GM12872 (cell line): Measurements from ENCODE around the gene SLC33A1.

Experiments used
- TF ChIP-seq, protein P1 (sequence below): IDR thresholded peaks from 3 replicates; pipeline ENCODE4 v1.5.1; 2011; ENCODE audit warnings: low read depth, mild to moderate bottlenecking, low read length, moderate library complexity; ENCODE audit not compliant: insufficient read depth

Gene SLC33A1

GRCh38 chr3:155854141-155854940, at the start of gene SLC33A1:
SLC33A1 (minus strand) TSS chr3:155854427; CDS start chr3:155853997, 430 bp downstream.
- TF ChIP-seq, protein P1, sequence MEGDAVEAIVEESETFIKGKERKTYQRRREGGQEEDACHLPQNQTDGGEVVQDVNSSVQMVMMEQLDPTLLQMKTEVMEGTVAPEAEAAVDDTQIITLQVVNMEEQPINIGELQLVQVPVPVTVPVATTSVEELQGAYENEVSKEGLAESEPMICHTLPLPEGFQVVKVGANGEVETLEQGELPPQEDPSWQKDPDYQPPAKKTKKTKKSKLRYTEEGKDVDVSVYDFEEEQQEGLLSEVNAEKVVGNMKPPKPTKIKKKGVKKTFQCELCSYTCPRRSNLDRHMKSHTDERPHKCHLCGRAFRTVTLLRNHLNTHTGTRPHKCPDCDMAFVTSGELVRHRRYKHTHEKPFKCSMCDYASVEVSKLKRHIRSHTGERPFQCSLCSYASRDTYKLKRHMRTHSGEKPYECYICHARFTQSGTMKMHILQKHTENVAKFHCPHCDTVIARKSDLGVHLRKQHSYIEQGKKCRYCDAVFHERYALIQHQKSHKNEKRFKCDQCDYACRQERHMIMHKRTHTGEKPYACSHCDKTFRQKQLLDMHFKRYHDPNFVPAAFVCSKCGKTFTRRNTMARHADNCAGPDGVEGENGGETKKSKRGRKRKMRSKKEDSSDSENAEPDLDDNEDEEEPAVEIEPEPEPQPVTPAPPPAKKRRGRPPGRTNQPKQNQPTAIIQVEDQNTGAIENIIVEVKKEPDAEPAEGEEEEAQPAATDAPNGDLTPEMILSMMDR, result no peak

DNA sequence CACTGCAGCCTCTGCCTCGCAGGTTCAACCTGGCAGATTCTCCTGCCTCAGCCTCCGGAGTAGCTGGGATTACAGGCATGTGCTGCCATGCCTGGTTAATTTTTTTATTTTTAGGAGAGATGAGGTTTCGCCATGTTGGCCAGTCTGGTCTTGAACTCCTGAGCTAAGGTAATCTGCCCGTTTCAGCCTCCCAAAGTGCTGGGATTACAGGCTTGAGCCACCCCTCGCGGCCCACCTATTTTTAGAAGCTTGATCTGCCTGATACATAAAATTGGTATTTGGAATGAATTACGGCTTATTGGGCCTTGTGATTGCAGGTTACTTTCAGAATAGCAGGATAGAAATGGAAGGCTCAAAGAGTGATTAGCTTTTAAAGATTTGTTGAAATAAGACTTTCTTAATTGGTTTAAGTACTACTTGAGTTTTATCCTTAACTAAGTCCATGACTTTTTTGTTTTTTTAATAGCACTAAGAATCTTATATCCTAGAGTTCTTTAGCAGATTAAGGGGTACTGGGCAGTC, 41.2 kb upstream of the SLC33A1 start:
- TF ChIP-seq, protein P1, result no peak

- TF ChIP-seq, protein P1, result no peak
Measured at GRCh38 chr3:155891321-155891720, 37.1 kb upstream of the SLC33A1 start.

GRCh38 chr3:155890671-155891190, 36.5 kb upstream of the SLC33A1 start:
- TF ChIP-seq, protein P1, result no peak

GRCh38 chr3:155889952-155890351, 35.7 kb upstream of the SLC33A1 start:
- TF ChIP-seq, protein P1, result no peak

DNA sequence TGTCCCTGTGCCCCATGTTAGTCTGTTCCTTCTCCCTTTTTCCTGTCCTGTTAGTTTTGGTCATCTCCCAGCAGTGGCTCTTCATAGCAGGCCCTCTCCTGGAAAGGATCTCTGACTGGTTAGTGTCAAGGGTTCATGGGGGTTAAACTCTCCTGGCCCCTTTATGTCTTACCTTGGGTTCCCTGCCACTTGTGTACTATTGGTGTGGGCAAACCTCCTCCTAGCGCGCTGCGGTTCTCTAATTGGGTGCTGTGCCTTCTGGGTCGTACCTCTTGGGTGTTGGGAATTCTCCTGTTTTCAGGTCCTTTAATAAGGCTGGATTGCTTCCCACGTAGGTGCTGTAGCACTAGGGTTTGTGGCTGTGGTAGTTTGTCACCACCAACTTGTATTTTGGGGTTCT, 35.0 kb upstream of the SLC33A1 start:
- TF ChIP-seq, protein P1, result no peak

- TF ChIP-seq, protein P1, result no peak
Measured at GRCh38 chr3:155886915-155887314, 32.7 kb upstream of the SLC33A1 start.
